H1 (cell line): Measurements from ENCODE around the gene MAPK8IP1. TPM values are rescaled to one million over a fixed set of nuclear protein-coding genes. Genes with fewer than 3 reads are reported as not detected.
"Not testable (repeated sequence)": the region's sequence is repeated elsewhere in the genome, so short reads cannot be mapped to it uniquely, and the experiment has no call there.

Experiments used
- CTCF ChIA-PET: fragments of 300-600 bp; sonication (Branson Sonifier 250); formaldehyde crosslinking; loops from one replicate; lab custom pipeline; 2021; ENCODE audit not compliant: partially characterized antibody; lab: Charles Lee
- POLR2A ChIA-PET: fragments of 300-600 bp; sonication (Branson Sonifier 250); formaldehyde crosslinking; loops from one replicate; lab custom pipeline; 2021; ENCODE audit warnings: inconsistent platforms; ENCODE audit not compliant: partially characterized antibody; lab: Charles Lee
- DNase-seq, 2 experiments: peaks; one replicate each; pipeline versions ENCODE4 v3.0.0 to v3.0.0-alpha.2; 2010 to 2022; ENCODE audit warnings: low spot score in 2 of 2, low read depth in 1 of 2, mixed read lengths in 1 of 2
- FAIRE-seq: peaks from 2 replicates; lab custom pipeline; 2011; peaks lifted over from hg19 to GRCh38; lab: Jason Lieb, UNC
- H2AFZ ChIP-seq: 2 replicates; pipeline ENCODE4 v1.8.1; 2012; ENCODE audit warnings: low read length, inconsistent platforms
- H2AK5ac ChIP-seq: 2 replicates; pipeline ENCODE4 v1.6.1; 2013; ENCODE audit warnings: low read depth, low read length
- H2BK120ac ChIP-seq: replicated peaks from 2 replicates; pipeline ENCODE3; 2013; ENCODE audit warnings: low read depth, low read length, inconsistent platforms
- H2BK12ac ChIP-seq: 2 replicates; pipeline ENCODE4 v1.6.1; 2013; ENCODE audit warnings: low read depth, low read length
- H2BK15ac ChIP-seq: 2 replicates; pipeline ENCODE4 v1.6.1; 2013; ENCODE audit warnings: low read length
- H2BK20ac ChIP-seq: 2 replicates; pipeline ENCODE4 v1.6.1; 2013; ENCODE audit warnings: low read length
- H2BK5ac ChIP-seq: 2 replicates; pipeline ENCODE4 v1.6.1; 2013; ENCODE audit warnings: low read depth, low read length
- H3K14ac ChIP-seq: 2 replicates; pipeline ENCODE4 v1.6.1; 2013; ENCODE audit warnings: inconsistent platforms; ENCODE audit not compliant: insufficient read length
- H3K18ac ChIP-seq: 2 replicates; pipeline ENCODE4 v1.6.1; 2013; ENCODE audit warnings: low read length; ENCODE audit errors: extremely low read depth
- H3K23ac ChIP-seq: 2 replicates; pipeline ENCODE4 v1.6.1; 2013; ENCODE audit warnings: inconsistent platforms; ENCODE audit not compliant: insufficient read length
- H3K23me2 ChIP-seq: 2 replicates; pipeline ENCODE4 v1.6.1; 2013; ENCODE audit warnings: low read depth, low read length
- H3K27ac ChIP-seq: 2 replicates; pipeline ENCODE4 v1.6.1; 2011; ENCODE audit warnings: low read depth, low read length, inconsistent platforms
- H3K27me3 ChIP-seq, 4 experiments: replicated peaks in 1 of 4; 1 replicate in 1 of 4; 2 replicates in 3 of 4; pipeline versions ENCODE4 v1.6.1 to v1.8.1; 2011 to 2013; ENCODE audit warnings: low read length in 3 of 4, mild to moderate bottlenecking in 3 of 4, inconsistent platforms in 2 of 4, mixed read lengths in 2 of 4, moderate library complexity in 1 of 4; ENCODE audit not compliant: control insufficient read depth in 3 of 4, insufficient read depth in 3 of 4; ENCODE audit errors: extremely low read depth in 1 of 4
- H3K36me3 ChIP-seq, 4 experiments: 2 replicates each; pipeline versions ENCODE4 v1.6.1 to v1.8.1; 2011 to 2013; ENCODE audit warnings: mild to moderate bottlenecking in 4 of 4, low read length in 3 of 4, moderate library complexity in 2 of 4, control low read depth in 1 of 4, inconsistent platforms in 1 of 4; ENCODE audit not compliant: insufficient read depth in 4 of 4, control insufficient read depth in 2 of 4
- H3K4ac ChIP-seq: replicated peaks from 2 replicates; pipeline ENCODE3; 2013; ENCODE audit warnings: low read length, low read depth, mixed read lengths, inconsistent platforms; ENCODE audit not compliant: insufficient read length
- H3K4me1 ChIP-seq, 4 experiments: replicated peaks in 1 of 4; 1 replicate in 1 of 4; 2 replicates in 3 of 4; pipeline versions ENCODE4 v1.6.1 to v1.8.1; 2011 to 2013; ENCODE audit warnings: low read length in 3 of 4, inconsistent platforms in 2 of 4, mixed read lengths in 1 of 4; ENCODE audit not compliant: insufficient read depth in 4 of 4, control insufficient read depth in 3 of 4
- H3K4me2 ChIP-seq, 2 experiments: 2 replicates each; pipeline versions ENCODE4 v1.6.1 to v1.8.1; 2011 to 2013; ENCODE audit warnings: low read depth in 2 of 2, low read length in 2 of 2, control low read depth in 1 of 2, inconsistent platforms in 1 of 2, mild to moderate bottlenecking in 1 of 2; ENCODE audit not compliant: insufficient read depth in 1 of 2
- H3K4me3 ChIP-seq, 4 experiments: fragments of 200-600, 300-600 bp in 1 of 4; sonication (generic), shearing (Covaris generic), sonication (Bioruptor Twin) in 1 of 4; 2 replicates each; pipeline versions ENCODE4 v1.5.1 to v1.8.1; 2011 to 2016; ENCODE audit warnings: low read length in 4 of 4, low read depth in 3 of 4, control low read depth in 2 of 4, inconsistent platforms in 2 of 4, mild to moderate bottlenecking in 2 of 4, mixed read lengths in 1 of 4, moderate library complexity in 1 of 4; ENCODE audit not compliant: insufficient read depth in 2 of 4; ENCODE audit errors: extremely low read depth in 1 of 4
- H3K56ac ChIP-seq: replicated peaks from 2 replicates; pipeline ENCODE3; 2013; ENCODE audit warnings: low read depth, mild to moderate bottlenecking, mixed read lengths, low read length, inconsistent platforms; ENCODE audit not compliant: insufficient read length
- H3K79me1 ChIP-seq: 2 replicates; pipeline ENCODE4 v1.6.1; 2013; ENCODE audit warnings: low read depth, low read length, control low read depth
- H3K79me2 ChIP-seq, 2 experiments: 2 replicates each; pipeline versions ENCODE4 v1.6.1 to v1.8.1; 2012 to 2013; ENCODE audit warnings: low read length in 2 of 2, mild to moderate bottlenecking in 2 of 2, inconsistent platforms in 1 of 2; ENCODE audit not compliant: insufficient read depth in 2 of 2, control insufficient read depth in 1 of 2
- H3K9ac ChIP-seq, 4 experiments: replicated peaks in 1 of 4; 1 replicate in 1 of 4; 2 replicates in 3 of 4; pipeline versions ENCODE4 v1.6.1 to v1.8.1; 2011 to 2013; ENCODE audit warnings: low read depth in 3 of 4, low read length in 3 of 4, control low read depth in 2 of 4, mild to moderate bottlenecking in 2 of 4, moderate library complexity in 2 of 4, inconsistent platforms in 1 of 4; ENCODE audit errors: extremely low read depth in 1 of 4
- H3K9me3 ChIP-seq, 2 experiments: 2 replicates each; pipeline versions ENCODE4 v1.6.1 to v1.8.1; 2012 to 2013; ENCODE audit warnings: mild to moderate bottlenecking in 2 of 2, moderate library complexity in 2 of 2, control low read depth in 1 of 2, inconsistent platforms in 1 of 2, low read depth in 1 of 2, low read length in 1 of 2, mixed read lengths in 1 of 2; ENCODE audit not compliant: insufficient read depth in 2 of 2
- H4K20me1 ChIP-seq, 2 experiments: replicated peaks in 1 of 2; 2 replicates each; pipeline versions ENCODE3 to v1.8.1; 2011 to 2013; ENCODE audit warnings: inconsistent platforms in 2 of 2, low read length in 2 of 2, mild to moderate bottlenecking in 1 of 2; ENCODE audit not compliant: insufficient read depth in 2 of 2, control insufficient read depth in 1 of 2
- H4K5ac ChIP-seq: 2 replicates; pipeline ENCODE4 v1.6.1; 2013; ENCODE audit warnings: low read length, low read depth, mixed read lengths, inconsistent platforms; ENCODE audit not compliant: insufficient read length
- H4K8ac ChIP-seq: 2 replicates; pipeline ENCODE4 v1.8.0; 2013; ENCODE audit warnings: mild to moderate bottlenecking, moderate library complexity, low read length, inconsistent platforms; ENCODE audit not compliant: insufficient read depth; ENCODE audit errors: extremely low read depth
- H4K91ac ChIP-seq: replicated peaks from 2 replicates; pipeline ENCODE3; 2013; ENCODE audit warnings: low read length, mixed read lengths, inconsistent platforms; ENCODE audit not compliant: insufficient read length
- KDM4A ChIP-seq: IDR thresholded peaks from one replicate; pipeline ENCODE4 v1.7.1; 2012; ENCODE audit warnings: low read depth, mild to moderate bottlenecking, moderate library complexity, low read length, inconsistent platforms; ENCODE audit not compliant: severe bottlenecking
- whole genome bisulfite sequencing, 2 experiments: shearing (Covaris generic) in 1 of 2; methylation state at CpG; one replicate each; pipeline versions ENCODE4 v1.1.6 to v1.1.7; 2013 to 2015; ENCODE audit warnings: low lambda C conversion rate in 2 of 2, mixed read lengths in 2 of 2, inconsistent platforms in 1 of 2, low coverage in 1 of 2, missing lambda C conversion rate in 1 of 2; ENCODE audit not compliant: insufficient replicate concordance in 2 of 2, insufficient coverage in 1 of 2, insufficient read length in 1 of 2; ENCODE audit errors: extremely low coverage in 1 of 2, missing lambda C conversion rate in 1 of 2; 5-methylcytosine and 5-hydroxymethylcytosine counted together
- polyA plus RNA-seq, 7 experiments: library from polyadenylated mRNA; depleted of rRNA in 3 of 7; stranded (reverse) in 5 of 7; unstranded in 2 of 7; fragments of >200 nt in 5 of 7; fragments of 200-250 nt in 2 of 7; gene quantifications; 1 replicate in 5 of 7; 2 replicates in 1 of 7; 4 replicates in 1 of 7; pipeline versions ENCODE4 v1.2.1 to v1.2.3, GENCODE V29; 2011 to 2013; ENCODE audit warnings: missing spikeins in 2 of 7, mixed read lengths in 2 of 7
- total RNA-seq: library from RNA; stranded (reverse); fragmentation: NEBNext Ultra II Directional; extraction: Animal tissue kit (Norgen Biotek cat#: 25700); gene quantifications from 2 replicates; pipeline ENCODE4 v1.2.1, GENCODE V29; 2021

Gene MAPK8IP1
- total and polyA plus RNA-seq, 2 of the 8 experiments (the other 6 are each of a cell fraction or from before 2014, with no cell fraction given): 32.4 to 40.1 TPM

- not testable (repeated sequence) for H3K9me3 ChIP-seq, H2BK20ac ChIP-seq, H2BK5ac ChIP-seq, H3K27ac ChIP-seq, H2BK120ac ChIP-seq, H3K18ac ChIP-seq, H2BK15ac ChIP-seq, H3K79me1 ChIP-seq, H4K91ac ChIP-seq, H3K14ac ChIP-seq, H2AFZ ChIP-seq, H3K56ac ChIP-seq, H2AK5ac ChIP-seq, H3K23me2 ChIP-seq, H3K23ac ChIP-seq, H3K79me2 ChIP-seq, H3K4ac ChIP-seq, H4K5ac ChIP-seq, H4K8ac ChIP-seq, H2BK12ac ChIP-seq, FAIRE-seq, H3K27me3 ChIP-seq
- Histone ChIP-seq H3K4me1 (peaks cover 0 to 28% (median 19%) of the 10 kb centered on the region in 4 experiments; a peak in 5 of 7 replicates), H3K4me2 (peak overlapping the region; percentile 74 to 84), H4K20me1 (peaks cover 10 to 22% of the 10 kb centered on the region in 2 experiments), H3K36me3 (peaks cover 6 to 17% (median 15%) of the 10 kb centered on the region in 4 experiments; a peak in 6 of 8 replicates), H3K4me3 (peak overlapping the region; percentile 50 to 66 (median 59)), H3K9ac (peak overlapping the region in 3 of 4 experiments; percentile 11 to 45 (median 20); a peak in 3 of 7 replicates)
- peak; percentile 21 for TF ChIP-seq KDM4A
- ChIA-PET POLR2A (interaction anchor here (0.6 to 1.9 kb wide), 7 partner anchors 9 to 96 kb away, joined by 3 to 11 read pairs (median 5); partner anchors contain the start of gene LARGE2), CTCF (interaction anchor here (0.6 to 1.8 kb wide), 5 partner anchors 7 to 131 kb away, joined by 3 to 10 read pairs (median 4); no protein-coding TSS in a partner anchor)
- DNase-seq: peak in 1 of 2 experiments; percentile 68
- WGBS, 2 experiments: 5% methylated on average over 27 of the region's 59 CpGs; no CpG with 5 or more reads in 1 of the 2 experiments
These were observed 14.8 kb downstream of the MAPK8IP1 start for GRCh38 chr11:45900175-45900800.
